GM23338 (cell line): Measurements from ENCODE around the gene ARHGAP12. TPM values are rescaled to one million over a fixed set of nuclear protein-coding genes. Genes with fewer than 3 reads are reported as not detected.

Experiments used
- ATAC-seq: fragments of 200-7000 bp; cut with Tn5 transposase; 3 replicates; pipeline ENCODE4 v1.9.1; 2020
- DNase-seq: peaks from one replicate; pipeline ENCODE4 v3.0.0-alpha.2; 2015; ENCODE audit warnings: low spot score
- H2AFZ ChIP-seq: fragments of 200-600 bp; sonication (generic); 2 replicates; pipeline ENCODE4 v1.8.0; 2016; ENCODE audit warnings: antibody characterized with exemption, mild to moderate bottlenecking, moderate library complexity
- H3F3A ChIP-seq: fragments of 200-600 bp; sonication (generic); replicated peaks from 2 replicates; pipeline ENCODE4 v1.8.0; 2017; ENCODE audit warnings: antibody characterized with exemption, mixed run types, low read depth
- H3K27ac ChIP-seq: fragments of 200-600 bp; sonication (generic); 2 replicates; pipeline ENCODE4 v1.6.1; 2016; ENCODE audit warnings: low read depth
- H3K27me3 ChIP-seq: fragments of 200-600 bp; sonication (generic); 2 replicates; pipeline ENCODE4 v1.8.0; 2016; ENCODE audit warnings: mild to moderate bottlenecking, mixed run types, moderate library complexity; ENCODE audit not compliant: insufficient read depth
- H3K36me3 ChIP-seq: fragments of 200-600 bp; sonication (generic); 2 replicates; pipeline ENCODE4 v1.8.0; 2016; ENCODE audit warnings: mild to moderate bottlenecking; ENCODE audit not compliant: insufficient read depth
- H3K4me1 ChIP-seq: fragments of 200-600 bp; sonication (generic); 2 replicates; pipeline ENCODE4 v1.8.0; 2016; ENCODE audit warnings: mild to moderate bottlenecking, moderate library complexity; ENCODE audit not compliant: insufficient read depth
- H3K4me2 ChIP-seq: fragments of 200-600 bp; sonication (generic); 2 replicates; pipeline ENCODE4 v1.7.1; 2017; ENCODE audit warnings: mixed run types
- H3K4me3 ChIP-seq: fragments of 200-600 bp; sonication (generic); 2 replicates; pipeline ENCODE4 v1.6.1; 2016; ENCODE audit warnings: mixed run types
- H3K79me2 ChIP-seq: fragments of 200-600 bp; sonication (generic); replicated peaks from 2 replicates; pipeline ENCODE4 v1.8.0; 2017; ENCODE audit warnings: mild to moderate bottlenecking; ENCODE audit not compliant: insufficient read depth
- H3K9me2 ChIP-seq: fragments of 200-600 bp; sonication (generic); 2 replicates; pipeline ENCODE4 v1.8.0; 2017; ENCODE audit not compliant: insufficient read depth
- H4K20me1 ChIP-seq: fragments of 200-600 bp; sonication (generic); replicated peaks from 2 replicates; pipeline ENCODE4 v1.8.0; 2017; ENCODE audit warnings: mild to moderate bottlenecking; ENCODE audit not compliant: insufficient read depth
- H3K27ac Mint-ChIP-seq: 2 replicates; pipeline ENCODE4 v1.8.0; 2020; ENCODE audit warnings: inconsistent platforms, mild to moderate bottlenecking, moderate library complexity, mixed read lengths
- H3K27me3 Mint-ChIP-seq: 3 replicates; pipeline ENCODE4 v1.8.0; 2022; ENCODE audit warnings: low read depth, mild to moderate bottlenecking, moderate library complexity, mixed read lengths, inconsistent platforms; ENCODE audit not compliant: insufficient read depth, poor library complexity
- H3K36me3 Mint-ChIP-seq: 3 replicates; pipeline ENCODE4 v1.8.0; 2021; ENCODE audit warnings: low read depth, mild to moderate bottlenecking, inconsistent platforms, moderate library complexity, mixed read lengths
- H3K4me1 Mint-ChIP-seq: 3 replicates; pipeline ENCODE4 v1.8.0; 2020; ENCODE audit warnings: mild to moderate bottlenecking, inconsistent platforms, mixed read lengths
- H3K4me3 Mint-ChIP-seq: 3 replicates; pipeline ENCODE4 v1.8.0; 2021; ENCODE audit warnings: moderate library complexity, mild to moderate bottlenecking, inconsistent platforms, mixed read lengths
- H3K9me3 Mint-ChIP-seq: 3 replicates; pipeline ENCODE4 v1.8.0; 2020; ENCODE audit warnings: moderate library complexity, mild to moderate bottlenecking, inconsistent platforms, mixed read lengths
- CREB1 ChIP-seq: fragments of 250-450 bp; sonication (Bioruptor Pico); IDR thresholded peaks from 2 replicates; pipeline ENCODE4 v1.5.0; 2020; ENCODE audit warnings: low read depth, mild to moderate bottlenecking, moderate library complexity
- CTCF ChIP-seq, 2 experiments: fragments of 200-600 bp in 1 of 2; sonication (generic) in 1 of 2; conservative IDR thresholded peaks; 2 replicates each; pipeline versions ENCODE4 v1.5.1 to v1.6.1; 2016 to 2017; ENCODE audit warnings: antibody characterized with exemption in 2 of 2, low read depth in 2 of 2, mild to moderate bottlenecking in 2 of 2, moderate library complexity in 1 of 2
- EZH2 ChIP-seq: fragments of 200-600 bp; sonication (generic); IDR thresholded peaks from one replicate; pipeline ENCODE4 v1.8.0; 2017; ENCODE audit warnings: antibody characterized with exemption, mild to moderate bottlenecking, low read depth; ENCODE audit not compliant: unreplicated experiment
- EZH2phosphoT487 ChIP-seq: fragments of 200-600 bp; sonication (generic); IDR thresholded peaks from one replicate; pipeline ENCODE4 v1.8.1; 2018; ENCODE audit warnings: antibody characterized with exemption; ENCODE audit not compliant: unreplicated experiment
- JUNB ChIP-seq: IDR thresholded peaks from one replicate; pipeline ENCODE4 v1.6.1; 2016; ENCODE audit warnings: antibody characterized with exemption; ENCODE audit not compliant: unreplicated experiment
- NANOG ChIP-seq: IDR thresholded peaks from 2 replicates; pipeline ENCODE4 v1.6.1; 2016; ENCODE audit warnings: antibody characterized with exemption, borderline replicate concordance
- REST ChIP-seq: IDR thresholded peaks from one replicate; pipeline ENCODE4 v1.6.1; 2018; ENCODE audit warnings: antibody characterized with exemption; ENCODE audit not compliant: unreplicated experiment
- STAT1 ChIP-seq: IDR thresholded peaks from one replicate; pipeline ENCODE4 v1.6.1; 2016; ENCODE audit warnings: antibody characterized with exemption; ENCODE audit not compliant: unreplicated experiment
- ZNF114 ChIP-seq: fragments of 250-450 bp; sonication (Bioruptor Pico); IDR thresholded peaks from 2 replicates; pipeline ENCODE4 v1.5.0; 2020; ENCODE audit warnings: mild to moderate bottlenecking, moderate library complexity
- ZNF331 ChIP-seq: fragments of 250-450 bp; sonication (Bioruptor Pico); IDR thresholded peaks from 2 replicates; pipeline ENCODE4 v1.5.0; 2020; ENCODE audit warnings: low read depth, mild to moderate bottlenecking, moderate library complexity
- polyA plus RNA-seq: library from polyadenylated mRNA; unstranded; fragments of >200 nt; fragmentation: Nextera tagmentation; extraction: Ambion mirVana; gene quantifications from 2 replicates; pipeline ENCODE4 v1.2.1, GENCODE V29; 2016
- total RNA-seq: library from RNA; depleted of rRNA; stranded (reverse); fragments of >200 nt; shearing (Covaris generic); gene quantifications from 2 replicates; pipeline ENCODE4 v1.2.3, GENCODE V29; 2014
- TF ChIP-seq, protein P1 (sequence below): IDR thresholded peaks from 2 replicates; pipeline ENCODE4 v1.6.1; 2016; ENCODE audit warnings: antibody characterized with exemption

Gene ARHGAP12
- total and polyA plus RNA-seq, 2 experiments from 2014 or later = 27.5 to 50.7 TPM

GRCh38 chr10:31974434-31975124 lies 45.9 kb upstream of the ARHGAP12 start (continued):
- TF ChIP-seq CTCF (conservative IDR thresholded peaks at IDR 0.05; ENCODE audit: low read depth in 2 of 2) (no peak), REST (no peak), EZH2 (no peak), ZNF114 (CRISPR knock-in tag) (no peak)

DNA sequence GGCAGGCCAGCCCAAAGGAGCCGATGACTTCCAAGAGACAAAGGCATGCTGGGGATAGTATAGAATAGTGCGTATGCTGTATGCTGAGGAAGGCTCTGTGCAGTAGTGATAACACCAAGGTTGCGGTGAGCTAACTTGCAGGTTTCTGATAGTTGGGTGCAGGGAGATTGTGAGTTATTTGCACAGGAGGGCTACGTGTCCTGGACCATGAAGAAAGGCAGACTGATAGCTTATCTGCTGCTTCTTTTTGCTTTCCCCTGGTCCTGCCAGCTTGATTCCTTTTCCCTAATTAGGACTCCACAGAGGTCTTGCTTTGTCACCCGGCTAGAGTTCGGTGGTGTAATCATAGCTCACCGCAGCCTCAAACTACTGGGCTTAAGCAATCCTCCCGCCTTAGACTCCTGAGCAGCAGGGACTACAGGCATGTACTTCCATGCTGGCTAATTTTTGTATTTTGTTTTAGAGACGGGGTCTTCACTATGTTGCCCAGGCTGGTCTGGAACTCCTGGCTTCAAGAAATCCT lies 43.9 kb upstream of the ARHGAP12 start:
- no peak overlapping the region for H3K4me3 Mint-ChIP-seq
- peaks cover 3% of the 10 kb centered on the region; the same call in 1 of the 3 replicates for H3K9me3 Mint-ChIP-seq
- H3K4me1 Mint-ChIP-seq = peaks cover 12% of the 10 kb centered on the region
- peaks cover 9% of the 10 kb centered on the region; the same call in 1 of the 2 replicates for H3K4me1 ChIP-seq
- H4K20me1 ChIP-seq = no peaks in the 10 kb centered on the region
- no peaks in the 10 kb centered on the region for H3F3A ChIP-seq
- H3K79me2 ChIP-seq = no peaks in the 10 kb centered on the region
- no peaks in the 10 kb centered on the region; the same call in 1 of the 2 replicates for H3K9me2 ChIP-seq
- H3K36me3 ChIP-seq = no peaks in the 10 kb centered on the region
- no peak overlapping the region for H2AFZ ChIP-seq
- no peak overlapping the region for H3K27ac ChIP-seq
- H3K36me3 Mint-ChIP-seq = peaks cover 6% of the 10 kb centered on the region; the same call in 2 of the 3 replicates
- no peaks in the 10 kb centered on the region for H3K27me3 ChIP-seq
- H3K4me3 ChIP-seq = no peak overlapping the region
- peaks cover 1% of the 10 kb centered on the region for H3K27me3 Mint-ChIP-seq
- H3K27ac Mint-ChIP-seq = no peak overlapping the region
- DNase-seq (no peak), ATAC-seq (no peak)
- no peak overlapping the region for H3K4me2 ChIP-seq
- TF ChIP-seq NANOG (no peak), STAT1 (no peak), EZH2phosphoT487 (no peak), CTCF (conservative IDR thresholded peaks at IDR 0.05; ENCODE audit: low read depth in 2 of 2) (no peak), REST (no peak), EZH2 (no peak), ZNF114 (CRISPR knock-in tag) (no peak), JUNB (no peak), CREB1 (CRISPR knock-in tag) (no peak), ZNF331 (no peak)
- TF ChIP-seq, protein P1, sequence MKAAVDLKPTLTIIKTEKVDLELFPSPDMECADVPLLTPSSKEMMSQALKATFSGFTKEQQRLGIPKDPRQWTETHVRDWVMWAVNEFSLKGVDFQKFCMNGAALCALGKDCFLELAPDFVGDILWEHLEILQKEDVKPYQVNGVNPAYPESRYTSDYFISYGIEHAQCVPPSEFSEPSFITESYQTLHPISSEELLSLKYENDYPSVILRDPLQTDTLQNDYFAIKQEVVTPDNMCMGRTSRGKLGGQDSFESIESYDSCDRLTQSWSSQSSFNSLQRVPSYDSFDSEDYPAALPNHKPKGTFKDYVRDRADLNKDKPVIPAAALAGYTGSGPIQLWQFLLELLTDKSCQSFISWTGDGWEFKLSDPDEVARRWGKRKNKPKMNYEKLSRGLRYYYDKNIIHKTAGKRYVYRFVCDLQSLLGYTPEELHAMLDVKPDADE = no peak
